GM12891 (cell line): Measurements from ENCODE around the gene AP1M1.

Experiments
- PAX5 ChIP-seq: IDR thresholded peaks from 2 replicates; pipeline ENCODE4 v1.6.1; 2011; ENCODE audit warnings: low read length, moderate library complexity, mild to moderate bottlenecking; ENCODE audit not compliant: insufficient read depth, severe bottlenecking
- POLR2A ChIP-seq: IDR thresholded peaks from 2 replicates; pipeline ENCODE4 v1.6.1; 2011; ENCODE audit warnings: low read depth, low read length, control low read depth
- POLR2AphosphoS5 ChIP-seq: IDR thresholded peaks from 2 replicates; pipeline ENCODE4 v1.6.1; 2011; ENCODE audit warnings: low read depth, low read length, control low read depth
- TAF1 ChIP-seq: IDR thresholded peaks from 2 replicates; pipeline ENCODE4 v1.6.1; 2011; ENCODE audit warnings: low read depth, low read length, control low read depth

GRCh38 chr19:16232568-16232967 lies 34.9 kb downstream of the AP1M1 start:
- no peak for TF ChIP-seq POLR2AphosphoS5
- no peak for TF ChIP-seq TAF1
- no peak for TF ChIP-seq POLR2A
- no peak for TF ChIP-seq PAX5
